Measurements from ENCODE around the gene HECTD4. TPM values are rescaled to one million over a fixed set of nuclear protein-coding genes. Genes with fewer than 3 reads are reported as not detected.

HECTD4 gene
- total RNA-seq, 1 experiment from 2014 or later, result 24.6 TPM

DNA sequence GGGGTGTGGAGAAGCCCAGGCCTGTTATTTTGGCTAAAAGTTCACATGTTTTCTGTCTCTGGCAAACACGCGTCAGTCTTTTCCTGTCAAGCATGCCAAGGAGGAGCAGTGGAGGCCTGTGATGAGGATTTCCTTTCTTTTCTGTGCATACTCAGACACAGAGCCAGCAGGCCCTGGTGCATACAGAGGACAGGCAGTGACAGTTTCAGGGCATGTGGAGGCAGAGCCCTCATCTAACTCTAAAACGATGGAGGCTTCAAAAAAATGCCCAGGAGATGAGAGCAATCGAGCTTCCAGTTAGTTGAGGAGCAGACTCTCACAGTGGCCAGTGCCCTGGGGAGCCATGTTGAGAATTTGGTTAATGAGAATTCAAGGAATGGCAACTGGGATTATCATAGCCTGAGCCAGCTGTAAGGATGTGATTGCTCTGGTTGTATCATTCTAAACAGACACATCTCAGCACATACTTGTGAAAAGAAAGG, 190.3 kb downstream of the HECTD4 start:
- TF ChIP-seq EZH2phosphoT487 (IDR thresholded peaks at IDR 0.05; ENCODE audit: borderline replicate concordance, low read length) (no peak), EZH2 (IDR thresholded peaks at IDR 0.05; ENCODE audit: low read length, unreplicated experiment) (no peak)
- TF ChIP-seq, protein P1, sequence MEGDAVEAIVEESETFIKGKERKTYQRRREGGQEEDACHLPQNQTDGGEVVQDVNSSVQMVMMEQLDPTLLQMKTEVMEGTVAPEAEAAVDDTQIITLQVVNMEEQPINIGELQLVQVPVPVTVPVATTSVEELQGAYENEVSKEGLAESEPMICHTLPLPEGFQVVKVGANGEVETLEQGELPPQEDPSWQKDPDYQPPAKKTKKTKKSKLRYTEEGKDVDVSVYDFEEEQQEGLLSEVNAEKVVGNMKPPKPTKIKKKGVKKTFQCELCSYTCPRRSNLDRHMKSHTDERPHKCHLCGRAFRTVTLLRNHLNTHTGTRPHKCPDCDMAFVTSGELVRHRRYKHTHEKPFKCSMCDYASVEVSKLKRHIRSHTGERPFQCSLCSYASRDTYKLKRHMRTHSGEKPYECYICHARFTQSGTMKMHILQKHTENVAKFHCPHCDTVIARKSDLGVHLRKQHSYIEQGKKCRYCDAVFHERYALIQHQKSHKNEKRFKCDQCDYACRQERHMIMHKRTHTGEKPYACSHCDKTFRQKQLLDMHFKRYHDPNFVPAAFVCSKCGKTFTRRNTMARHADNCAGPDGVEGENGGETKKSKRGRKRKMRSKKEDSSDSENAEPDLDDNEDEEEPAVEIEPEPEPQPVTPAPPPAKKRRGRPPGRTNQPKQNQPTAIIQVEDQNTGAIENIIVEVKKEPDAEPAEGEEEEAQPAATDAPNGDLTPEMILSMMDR (conservative IDR thresholded peaks at IDR 0.05; ENCODE audit: low read depth, low read length), result no peak
- no peaks in the 10 kb centered on the region for H3K9me2 ChIP-seq (replicated peaks; ENCODE audit: low read length)
- intact Hi-C loops (cut with micrococcal nuclease), result no loop called here
- no peaks in the 10 kb centered on the region for H3K27me3 ChIP-seq (ENCODE audit: low read length)
- no peaks in the 10 kb centered on the region for H3K79me2 ChIP-seq (ENCODE audit: low read length)
- no peak overlapping the region for H2AFZ ChIP-seq (ENCODE audit: low read length)
- ChIA-PET CTCF (no interaction called here), POLR2A (ENCODE audit: unreplicated experiment) (no interaction called here)
- H3K4me2 ChIP-seq (ENCODE audit: low read length), result no peak overlapping the region
- no peaks in the 10 kb centered on the region for H3F3A ChIP-seq (ENCODE audit: low read length, unreplicated experiment)
- ATAC-seq (peak; percentile 33), DNase-seq (no peak)
- H3K4me1 ChIP-seq (ENCODE audit: insufficient read depth, low read length), result no peaks in the 10 kb centered on the region
- no peak overlapping the region for H3K9ac ChIP-seq (ENCODE audit: low read length)
- H3K36me3 ChIP-seq (ENCODE audit: low read depth, low read length), result peaks cover 7% of the 10 kb centered on the region; the same call in 1 of the 2 replicates
- H3K27ac ChIP-seq (ENCODE audit: low read length), result no peak overlapping the region
- no peaks in the 10 kb centered on the region for H3K9me3 ChIP-seq (ENCODE audit: low read length)
- BruUV-seq (replicated peaks), result no TSS peak
- H4K20me1 ChIP-seq (ENCODE audit: low read length), result no peaks in the 10 kb centered on the region
- H3K4me3 ChIP-seq (ENCODE audit: low read length), result no peak overlapping the region

DNA sequence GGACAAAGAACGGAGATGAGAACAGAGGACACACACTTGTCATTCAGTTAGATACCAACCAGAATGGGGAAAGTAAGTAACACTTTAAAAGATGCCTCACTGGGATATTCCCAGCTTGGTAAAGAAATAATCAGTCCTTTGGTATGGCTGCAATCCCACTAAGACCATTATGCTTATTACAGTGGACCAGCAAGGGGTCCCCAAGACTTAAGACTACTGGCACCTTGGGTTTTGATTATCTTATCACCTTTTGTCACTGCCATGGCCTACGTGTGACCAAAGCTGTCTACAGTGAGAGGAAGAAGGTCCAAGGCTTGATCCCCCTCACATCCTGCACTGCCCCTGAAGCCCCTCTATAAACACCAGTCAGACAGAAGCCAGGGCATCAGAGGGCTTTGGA, 191.0 kb downstream of the HECTD4 start:
- no peaks in the 10 kb centered on the region for H4K20me1 ChIP-seq (ENCODE audit: low read length)
- H3F3A ChIP-seq (ENCODE audit: low read length, unreplicated experiment), result no peaks in the 10 kb centered on the region
- no peaks in the 10 kb centered on the region for H3K4me1 ChIP-seq (ENCODE audit: insufficient read depth, low read length)
- ATAC-seq (no peak), DNase-seq (no peak)
- H3K9me3 ChIP-seq (ENCODE audit: low read length), result no peaks in the 10 kb centered on the region
- no peak overlapping the region for H3K4me2 ChIP-seq (ENCODE audit: low read length)
- H3K4me3 ChIP-seq (ENCODE audit: low read length), result no peak overlapping the region
- BruUV-seq (replicated peaks), result no TSS peak
- intact Hi-C loops (cut with micrococcal nuclease), result no loop called here
- ChIA-PET CTCF (no interaction called here), POLR2A (ENCODE audit: unreplicated experiment) (no interaction called here)
- H3K27ac ChIP-seq (ENCODE audit: low read length), result no peak overlapping the region
- no peak overlapping the region for H3K9ac ChIP-seq (ENCODE audit: low read length)
- TF ChIP-seq EZH2phosphoT487 (IDR thresholded peaks at IDR 0.05; ENCODE audit: borderline replicate concordance, low read length) (no peak), EZH2 (IDR thresholded peaks at IDR 0.05; ENCODE audit: low read length, unreplicated experiment) (no peak)
- TF ChIP-seq, protein P1 (conservative IDR thresholded peaks at IDR 0.05; ENCODE audit: low read depth, low read length), result no peak
- no peak overlapping the region for H2AFZ ChIP-seq (ENCODE audit: low read length)
- peaks cover 7% of the 10 kb centered on the region; the same call in 1 of the 2 replicates for H3K36me3 ChIP-seq (ENCODE audit: low read depth, low read length)
- H3K27me3 ChIP-seq (ENCODE audit: low read length), result no peaks in the 10 kb centered on the region
- H3K9me2 ChIP-seq (replicated peaks; ENCODE audit: low read length), result no peaks in the 10 kb centered on the region
- no peaks in the 10 kb centered on the region for H3K79me2 ChIP-seq (ENCODE audit: low read length)

DNA sequence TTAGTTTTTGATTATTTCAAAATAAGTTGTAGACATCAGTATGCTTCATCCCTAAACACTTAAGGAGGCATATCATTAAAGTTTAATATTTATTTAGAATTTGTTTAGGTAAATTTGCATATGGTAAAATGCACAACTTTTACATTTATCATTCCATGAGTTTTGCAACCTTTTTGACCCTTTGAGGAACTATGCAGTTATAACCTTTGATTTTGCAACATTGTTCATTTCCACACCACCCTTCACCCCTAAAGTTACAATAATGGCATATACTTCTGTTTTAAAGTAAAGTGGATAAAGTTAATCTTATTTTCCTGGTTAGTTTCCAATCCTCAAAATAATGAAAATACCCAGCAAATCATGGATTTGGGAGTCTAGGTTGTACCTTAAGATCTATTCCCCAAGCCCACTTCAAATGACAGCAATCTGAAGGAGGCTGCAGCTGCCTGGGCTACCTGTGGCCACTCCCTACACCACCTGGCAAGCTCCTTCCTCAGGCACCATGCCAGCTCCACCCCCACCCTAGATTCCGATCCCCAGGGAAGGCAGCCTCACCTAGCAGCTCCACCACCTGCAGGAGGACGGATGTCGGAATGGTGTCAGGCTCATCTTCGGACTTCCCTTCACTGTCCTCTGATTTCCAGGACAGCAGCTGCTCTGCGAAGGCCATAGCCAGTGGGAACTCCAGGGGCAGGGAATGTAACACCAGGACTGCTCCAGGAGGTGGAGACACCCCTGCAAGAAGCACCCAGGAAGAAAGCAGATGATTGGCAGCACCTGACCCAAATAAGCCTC, 191.8 kb downstream of the HECTD4 start:
- ATAC-seq (peak; percentile 22), DNase-seq (peak; percentile 34)
- no peaks in the 10 kb centered on the region for H3K4me1 ChIP-seq (ENCODE audit: insufficient read depth, low read length)
- no peak overlapping the region for H2AFZ ChIP-seq (ENCODE audit: low read length)
- H4K20me1 ChIP-seq (ENCODE audit: low read length), result no peaks in the 10 kb centered on the region
- no peaks in the 10 kb centered on the region for H3K9me3 ChIP-seq (ENCODE audit: low read length)
- no peak overlapping the region for H3K9ac ChIP-seq (ENCODE audit: low read length)
- no peaks in the 10 kb centered on the region for H3K79me2 ChIP-seq (ENCODE audit: low read length)
- no peaks in the 10 kb centered on the region for H3K27me3 ChIP-seq (ENCODE audit: low read length)
- H3K4me3 ChIP-seq (ENCODE audit: low read length), result no peak overlapping the region
- H3K27ac ChIP-seq (ENCODE audit: low read length), result no peak overlapping the region
- no peak overlapping the region for H3K4me2 ChIP-seq (ENCODE audit: low read length)
- intact Hi-C loops (cut with micrococcal nuclease), result no loop called here
- ChIA-PET POLR2A (ENCODE audit: unreplicated experiment) (no interaction called here), CTCF (interaction anchor here (0.6 kb wide), 1 partner anchor 246 kb away, joined by 11 read pairs; no protein-coding TSS in a partner anchor)
- no peaks in the 10 kb centered on the region for H3K9me2 ChIP-seq (replicated peaks; ENCODE audit: low read length)
- BruUV-seq (replicated peaks), result no TSS peak
- no peaks in the 10 kb centered on the region for H3F3A ChIP-seq (ENCODE audit: low read length, unreplicated experiment)
- TF ChIP-seq, protein P1 (conservative IDR thresholded peaks at IDR 0.05; ENCODE audit: low read depth, low read length), result peak; percentile 34; the same call in 1 of the 2 replicates
- TF ChIP-seq EZH2phosphoT487 (IDR thresholded peaks at IDR 0.05; ENCODE audit: borderline replicate concordance, low read length), result no peak
- H3K36me3 ChIP-seq (ENCODE audit: low read depth, low read length), result peaks cover 7% of the 10 kb centered on the region; the same call in 1 of the 2 replicates

All from PC-3 (cell line).